Measurements from ENCODE around the gene ALDH18A1. TPM values are rescaled to one million over a fixed set of nuclear protein-coding genes. Genes with fewer than 3 reads are reported as not detected.

The ALDH18A1 gene
- polyA plus RNA-seq, 1 donor (not counting 4 experiments of a cell fraction or from before 2014, with no cell fraction given): 53.4 TPM

GRCh38 chr10:95618101-95618500 is 38.4 kb downstream of the ALDH18A1 start:
- Histone ChIP-seq H3K4me2 (ENCODE audit: control insufficient read depth, extremely low read depth, insufficient read depth, low read depth, low read length) (no peak overlapping the region), H3K9me3 (ENCODE audit: control insufficient read depth, low read depth, low read length) (no peaks in the 10 kb centered on the region), H3K27me3 (ENCODE audit: control insufficient read depth, extremely low read depth, insufficient read depth, low read length) (no peaks in the 10 kb centered on the region), H3K36me3 (ENCODE audit: control insufficient read depth in 2 of 2, extremely low read depth in 1 of 2, insufficient read depth in 2 of 2, low read length in 2 of 2) (peaks cover 35 to 38% of the 10 kb centered on the region in 2 experiments), H3K4me1 (ENCODE audit: control insufficient read depth, extremely low read depth, insufficient read depth, low read length) (no peaks in the 10 kb centered on the region), H3K9me1 (ENCODE audit: control insufficient read depth, extremely low read depth, insufficient read depth, low read length) (no peaks in the 10 kb centered on the region), H2AFZ (ENCODE audit: control insufficient read depth, low read length) (no peak overlapping the region), H4K20me1 (ENCODE audit: control insufficient read depth, extremely low read depth, insufficient read depth, low read length) (no peaks in the 10 kb centered on the region), H3K9ac (ENCODE audit: control insufficient read depth, extremely low read depth, insufficient read depth, low read length) (no peak overlapping the region), H3K27ac (ENCODE audit: control insufficient read depth, insufficient read depth, low read length) (no peak overlapping the region), H3K79me2 (ENCODE audit: control insufficient read depth, insufficient read depth, low read length) (no peaks in the 10 kb centered on the region), H3K4me3 (ENCODE audit: control insufficient read depth in 2 of 3, extremely low read depth in 1 of 3, insufficient read depth in 2 of 3, low read depth in 1 of 3, low read length in 3 of 3) (no peak overlapping the region)
- TF ChIP-seq, protein P1, sequence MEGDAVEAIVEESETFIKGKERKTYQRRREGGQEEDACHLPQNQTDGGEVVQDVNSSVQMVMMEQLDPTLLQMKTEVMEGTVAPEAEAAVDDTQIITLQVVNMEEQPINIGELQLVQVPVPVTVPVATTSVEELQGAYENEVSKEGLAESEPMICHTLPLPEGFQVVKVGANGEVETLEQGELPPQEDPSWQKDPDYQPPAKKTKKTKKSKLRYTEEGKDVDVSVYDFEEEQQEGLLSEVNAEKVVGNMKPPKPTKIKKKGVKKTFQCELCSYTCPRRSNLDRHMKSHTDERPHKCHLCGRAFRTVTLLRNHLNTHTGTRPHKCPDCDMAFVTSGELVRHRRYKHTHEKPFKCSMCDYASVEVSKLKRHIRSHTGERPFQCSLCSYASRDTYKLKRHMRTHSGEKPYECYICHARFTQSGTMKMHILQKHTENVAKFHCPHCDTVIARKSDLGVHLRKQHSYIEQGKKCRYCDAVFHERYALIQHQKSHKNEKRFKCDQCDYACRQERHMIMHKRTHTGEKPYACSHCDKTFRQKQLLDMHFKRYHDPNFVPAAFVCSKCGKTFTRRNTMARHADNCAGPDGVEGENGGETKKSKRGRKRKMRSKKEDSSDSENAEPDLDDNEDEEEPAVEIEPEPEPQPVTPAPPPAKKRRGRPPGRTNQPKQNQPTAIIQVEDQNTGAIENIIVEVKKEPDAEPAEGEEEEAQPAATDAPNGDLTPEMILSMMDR (optimal IDR thresholded peaks at IDR 0.05 in 1 of 3, IDR thresholded peaks at IDR 0.05 in 1 of 3, conservative IDR thresholded peaks at IDR 0.05 in 1 of 3; ENCODE audit: extremely low read depth in 1 of 3, insufficient read depth in 2 of 3, low read length in 3 of 3): no peak
- TF ChIP-seq EZH2 (IDR thresholded peaks at IDR 0.05; ENCODE audit: low read length): no peak
- FAIRE-seq (no peak), DNase-seq (ENCODE audit: low read depth, low spot score) (no peak)
- dilution Hi-C loops (cut with MboI; ENCODE audit: extremely low pct_ligation_motif_present, low sequenced_read_pairs): loop anchor here (25.0 kb wide), 1 partner anchor 181 kb away; no protein-coding TSS in a partner anchor

DNA sequence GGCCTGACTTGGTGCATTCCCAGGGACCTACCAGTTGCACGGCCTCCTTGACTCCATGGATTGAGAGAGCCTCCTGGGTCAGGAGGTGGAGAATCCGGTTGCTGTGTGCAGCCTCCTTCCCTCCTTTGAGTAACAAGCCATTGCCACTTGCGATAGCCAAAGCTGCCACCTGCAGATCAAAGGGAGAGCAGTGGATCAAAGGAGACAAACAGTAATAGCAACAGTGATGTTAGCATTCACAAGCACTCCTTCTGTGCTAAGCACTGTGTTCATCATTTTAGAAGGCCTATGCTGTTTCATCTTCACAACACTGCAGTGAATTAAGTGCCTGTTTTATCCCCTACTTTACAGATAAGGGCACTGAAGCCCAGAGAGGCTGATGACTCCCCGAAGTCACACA is 40.1 kb downstream of the ALDH18A1 start:
- TF ChIP-seq, protein P1 (optimal IDR thresholded peaks at IDR 0.05 in 1 of 3, IDR thresholded peaks at IDR 0.05 in 1 of 3, conservative IDR thresholded peaks at IDR 0.05 in 1 of 3; ENCODE audit: extremely low read depth in 1 of 3, insufficient read depth in 2 of 3, low read length in 3 of 3): no peak
- TF ChIP-seq EZH2 (IDR thresholded peaks at IDR 0.05; ENCODE audit: low read length): no peak
- Histone ChIP-seq H2AFZ (ENCODE audit: control insufficient read depth, low read length) (no peak overlapping the region), H3K27me3 (ENCODE audit: control insufficient read depth, extremely low read depth, insufficient read depth, low read length) (no peaks in the 10 kb centered on the region), H3K27ac (ENCODE audit: control insufficient read depth, insufficient read depth, low read length) (no peak overlapping the region), H3K4me1 (ENCODE audit: control insufficient read depth, extremely low read depth, insufficient read depth, low read length) (no peaks in the 10 kb centered on the region), H3K9ac (ENCODE audit: control insufficient read depth, extremely low read depth, insufficient read depth, low read length) (no peak overlapping the region), H3K4me3 (ENCODE audit: control insufficient read depth in 2 of 3, extremely low read depth in 1 of 3, insufficient read depth in 2 of 3, low read depth in 1 of 3, low read length in 3 of 3) (no peak overlapping the region), H3K9me3 (ENCODE audit: control insufficient read depth, low read depth, low read length) (no peaks in the 10 kb centered on the region), H4K20me1 (ENCODE audit: control insufficient read depth, extremely low read depth, insufficient read depth, low read length) (no peaks in the 10 kb centered on the region), H3K4me2 (ENCODE audit: control insufficient read depth, extremely low read depth, insufficient read depth, low read depth, low read length) (no peak overlapping the region), H3K9me1 (ENCODE audit: control insufficient read depth, extremely low read depth, insufficient read depth, low read length) (no peaks in the 10 kb centered on the region), H3K36me3 (ENCODE audit: control insufficient read depth in 2 of 2, extremely low read depth in 1 of 2, insufficient read depth in 2 of 2, low read length in 2 of 2) (peaks cover 40 to 48% of the 10 kb centered on the region in 2 experiments), H3K79me2 (ENCODE audit: control insufficient read depth, insufficient read depth, low read length) (no peaks in the 10 kb centered on the region)
- no peak for DNase-seq (ENCODE audit: low read depth, low spot score)
- dilution Hi-C loops (cut with MboI; ENCODE audit: extremely low pct_ligation_motif_present, low sequenced_read_pairs): loop anchor here (25.0 kb wide), 1 partner anchor 179 kb away; no protein-coding TSS in a partner anchor
- FAIRE-seq: no peak
